Measurements from ENCODE around the gene ANO2.

DNA sequence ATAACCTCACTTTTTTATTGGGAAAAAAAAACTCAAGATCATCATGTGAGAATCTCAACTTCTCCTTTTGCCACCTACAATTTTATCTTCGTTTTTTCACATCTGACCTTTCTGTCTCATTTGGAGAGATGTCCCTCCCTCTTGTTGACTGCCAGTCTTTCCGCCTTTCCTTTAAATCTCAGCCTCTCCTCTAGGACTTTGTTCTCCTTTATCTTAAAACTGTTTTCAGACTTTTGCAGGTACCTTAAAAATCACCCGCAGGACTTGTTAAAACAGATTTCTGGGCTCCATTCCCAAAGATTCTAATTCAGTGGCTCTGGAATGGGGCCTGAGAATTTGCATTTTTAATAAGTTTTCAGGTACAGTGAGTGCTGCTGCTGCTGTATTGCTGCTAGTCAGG, 289.9 kb downstream of the ANO2 start:
- no peak for TF ChIP-seq EZH2 (IDR thresholded peaks at IDR 0.05; ENCODE audit: low read depth, unreplicated experiment)
- TF ChIP-seq, protein P1, sequence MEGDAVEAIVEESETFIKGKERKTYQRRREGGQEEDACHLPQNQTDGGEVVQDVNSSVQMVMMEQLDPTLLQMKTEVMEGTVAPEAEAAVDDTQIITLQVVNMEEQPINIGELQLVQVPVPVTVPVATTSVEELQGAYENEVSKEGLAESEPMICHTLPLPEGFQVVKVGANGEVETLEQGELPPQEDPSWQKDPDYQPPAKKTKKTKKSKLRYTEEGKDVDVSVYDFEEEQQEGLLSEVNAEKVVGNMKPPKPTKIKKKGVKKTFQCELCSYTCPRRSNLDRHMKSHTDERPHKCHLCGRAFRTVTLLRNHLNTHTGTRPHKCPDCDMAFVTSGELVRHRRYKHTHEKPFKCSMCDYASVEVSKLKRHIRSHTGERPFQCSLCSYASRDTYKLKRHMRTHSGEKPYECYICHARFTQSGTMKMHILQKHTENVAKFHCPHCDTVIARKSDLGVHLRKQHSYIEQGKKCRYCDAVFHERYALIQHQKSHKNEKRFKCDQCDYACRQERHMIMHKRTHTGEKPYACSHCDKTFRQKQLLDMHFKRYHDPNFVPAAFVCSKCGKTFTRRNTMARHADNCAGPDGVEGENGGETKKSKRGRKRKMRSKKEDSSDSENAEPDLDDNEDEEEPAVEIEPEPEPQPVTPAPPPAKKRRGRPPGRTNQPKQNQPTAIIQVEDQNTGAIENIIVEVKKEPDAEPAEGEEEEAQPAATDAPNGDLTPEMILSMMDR (conservative IDR thresholded peaks at IDR 0.05; ENCODE audit: low read depth in 2 of 2): no peak
- no peak for TF ChIP-seq POLR2AphosphoS5 (IDR thresholded peaks at IDR 0.05; ENCODE audit: low read depth)
- TF ChIP-seq EZH2phosphoT487 (IDR thresholded peaks at IDR 0.05; ENCODE audit: unreplicated experiment): no peak
- TF ChIP-seq JUNB (IDR thresholded peaks at IDR 0.05; ENCODE audit: unreplicated experiment): no peak

All from GM23338 (cell line).